EH (cell line): ENCODE data around the gene SGSM1.

Experiments used
- DNase-seq: peaks from one replicate; pipeline ENCODE4 v3.0.0-alpha.2; 2015; ENCODE audit warnings: low read depth

SGSM1 gene

GRCh38 chr22:24950272-24950902 lies 144.4 kb downstream of the SGSM1 start:
- peak; percentile 11 for DNase-seq

- DNase-seq: peak; percentile 48
Measured at GRCh38 chr22:24951942-24952836, 146.2 kb downstream of the SGSM1 start, which contains the start of gene KIAA1671. Gene KIAA1671, plus strand, starts transcription at chr22:24952716. Its CDS starts 75,284 bp downstream, at chr22:25028000.

GRCh38 chr22:24952837-24953383 lies 146.9 kb downstream of the SGSM1 start:
- DNase-seq: peak; percentile 11

GRCh38 chr22:24953384-24954113 lies 147.5 kb downstream of the SGSM1 start:
- DNase-seq: no peak

- DNase-seq: no peak
Measured at GRCh38 chr22:24954114-24954463, 148.1 kb downstream of the SGSM1 start.

GRCh38 chr22:24954856-24955255 lies 148.8 kb downstream of the SGSM1 start:
- no peak for DNase-seq

GRCh38 chr22:24957043-24957442 lies 151.0 kb downstream of the SGSM1 start:
- DNase-seq: no peak

- DNase-seq: no peak
Measured at GRCh38 chr22:24961217-24961844, 155.3 kb downstream of the SGSM1 start.

- no peak for DNase-seq
Measured at GRCh38 chr22:24962094-24962493, 156.1 kb downstream of the SGSM1 start.

GRCh38 chr22:24962835-24963234 lies 156.8 kb downstream of the SGSM1 start:
- no peak for DNase-seq

- DNase-seq: no peak
Measured at GRCh38 chr22:24964441-24964840, 158.4 kb downstream of the SGSM1 start.

- DNase-seq: no peak
Measured at GRCh38 chr22:24965822-24966626, 160.0 kb downstream of the SGSM1 start.

- no peak for DNase-seq
Measured at GRCh38 chr22:24968066-24968561, 162.1 kb downstream of the SGSM1 start.

- DNase-seq: peak; percentile 60
Measured at GRCh38 chr22:24969560-24970301, 163.7 kb downstream of the SGSM1 start.

- DNase-seq: no peak
Measured at GRCh38 chr22:24972369-24972768, 166.4 kb downstream of the SGSM1 start.

- DNase-seq: no peak
Measured at GRCh38 chr22:24973872-24974271, 167.9 kb downstream of the SGSM1 start.

- DNase-seq: no peak
Measured at GRCh38 chr22:24975125-24975640, 169.2 kb downstream of the SGSM1 start.

GRCh38 chr22:24975813-24976341 lies 169.9 kb downstream of the SGSM1 start:
- DNase-seq: no peak

- DNase-seq: no peak
Measured at GRCh38 chr22:24976442-24977218, 170.6 kb downstream of the SGSM1 start.
